WTC11 (cell line): ENCODE measurements around the gene POLR2C.
"Not testable (repeated sequence)": the region's sequence is repeated elsewhere in the genome, so short reads cannot be mapped to it uniquely, and the experiment has no call there.

Experiments
- ATF3 ChIP-seq: sonication (generic); formaldehyde crosslinking; conservative IDR thresholded peaks from 2 replicates; pipeline ENCODE4 v1.8.1; 2022; ENCODE audit warnings: mild to moderate bottlenecking, missing genetic modification reagents
- NR3C1 ChIP-seq: sonication (generic); formaldehyde crosslinking; conservative IDR thresholded peaks from 2 replicates; pipeline ENCODE4 v1.8.1; 2023; ENCODE audit warnings: low read depth, mild to moderate bottlenecking, missing genetic modification reagents
- PRDM15 ChIP-seq: sonication (generic); formaldehyde crosslinking; IDR thresholded peaks from 2 replicates; pipeline ENCODE4 v1.8.0; 2022; ENCODE audit warnings: missing genetic modification reagents
- ZNF232 ChIP-seq: sonication (generic); formaldehyde crosslinking; IDR thresholded peaks from 2 replicates; pipeline ENCODE4 v1.8.0; 2022; ENCODE audit warnings: mild to moderate bottlenecking, missing genetic modification reagents
- ZNF416 ChIP-seq: fragments of 250-450 bp; sonication (Bioruptor Pico); IDR thresholded peaks from 2 replicates; pipeline ENCODE4 v1.9.0; 2021; ENCODE audit warnings: mild to moderate bottlenecking, inconsistent platforms
- TF ChIP-seq, protein P1 (sequence below): fragments of 200-600 bp; IDR thresholded peaks from 2 replicates; pipeline ENCODE4 v1.8.0; 2022; ENCODE audit warnings: antibody characterized with exemption
- TF ChIP-seq, protein P2 (sequence below): sonication (generic); formaldehyde crosslinking; IDR thresholded peaks from 2 replicates; pipeline ENCODE4 v1.8.1; 2023; ENCODE audit warnings: mild to moderate bottlenecking, missing genetic modification reagents, moderate library complexity

DNA sequence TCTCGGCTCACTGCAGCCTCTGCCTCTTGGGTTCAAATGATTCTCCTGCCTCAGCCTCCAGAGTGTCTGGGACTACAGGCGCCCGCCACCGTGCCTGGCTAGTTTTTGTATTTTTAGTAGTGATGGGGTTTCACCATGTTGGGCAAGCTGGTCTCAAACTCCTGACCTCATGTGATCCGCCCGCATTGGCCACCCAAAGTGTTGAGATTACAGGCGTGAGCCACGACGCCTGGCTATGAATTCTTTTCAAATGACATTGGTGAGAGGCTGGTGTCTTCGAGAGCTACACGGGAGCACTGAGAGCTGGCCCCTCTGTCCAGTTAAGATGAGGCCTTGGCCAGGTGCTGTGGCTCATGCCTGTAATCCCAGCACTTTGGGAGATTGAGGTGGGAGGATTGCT lies 37.5 kb downstream of the POLR2C start:
- TF ChIP-seq, protein P1, sequence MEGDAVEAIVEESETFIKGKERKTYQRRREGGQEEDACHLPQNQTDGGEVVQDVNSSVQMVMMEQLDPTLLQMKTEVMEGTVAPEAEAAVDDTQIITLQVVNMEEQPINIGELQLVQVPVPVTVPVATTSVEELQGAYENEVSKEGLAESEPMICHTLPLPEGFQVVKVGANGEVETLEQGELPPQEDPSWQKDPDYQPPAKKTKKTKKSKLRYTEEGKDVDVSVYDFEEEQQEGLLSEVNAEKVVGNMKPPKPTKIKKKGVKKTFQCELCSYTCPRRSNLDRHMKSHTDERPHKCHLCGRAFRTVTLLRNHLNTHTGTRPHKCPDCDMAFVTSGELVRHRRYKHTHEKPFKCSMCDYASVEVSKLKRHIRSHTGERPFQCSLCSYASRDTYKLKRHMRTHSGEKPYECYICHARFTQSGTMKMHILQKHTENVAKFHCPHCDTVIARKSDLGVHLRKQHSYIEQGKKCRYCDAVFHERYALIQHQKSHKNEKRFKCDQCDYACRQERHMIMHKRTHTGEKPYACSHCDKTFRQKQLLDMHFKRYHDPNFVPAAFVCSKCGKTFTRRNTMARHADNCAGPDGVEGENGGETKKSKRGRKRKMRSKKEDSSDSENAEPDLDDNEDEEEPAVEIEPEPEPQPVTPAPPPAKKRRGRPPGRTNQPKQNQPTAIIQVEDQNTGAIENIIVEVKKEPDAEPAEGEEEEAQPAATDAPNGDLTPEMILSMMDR, result not testable (repeated sequence)
- TF ChIP-seq ZNF416 (CRISPR knock-in tag); NR3C1 (CRISPR knock-in tag); ZNF232 (CRISPR knock-in tag); PRDM15 (CRISPR knock-in tag); ATF3: not testable (repeated sequence)
- TF ChIP-seq, protein P2, sequence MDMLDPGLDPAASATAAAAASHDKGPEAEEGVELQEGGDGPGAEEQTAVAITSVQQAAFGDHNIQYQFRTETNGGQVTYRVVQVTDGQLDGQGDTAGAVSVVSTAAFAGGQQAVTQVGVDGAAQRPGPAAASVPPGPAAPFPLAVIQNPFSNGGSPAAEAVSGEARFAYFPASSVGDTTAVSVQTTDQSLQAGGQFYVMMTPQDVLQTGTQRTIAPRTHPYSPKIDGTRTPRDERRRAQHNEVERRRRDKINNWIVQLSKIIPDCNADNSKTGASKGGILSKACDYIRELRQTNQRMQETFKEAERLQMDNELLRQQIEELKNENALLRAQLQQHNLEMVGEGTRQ (CRISPR knock-in tag), result not testable (repeated sequence)
